Testis (tissue), 5 donors: Measurements from ENCODE around the gene P2RY12. TPM values are rescaled to one million over a fixed set of nuclear protein-coding genes. Genes with fewer than 3 reads are reported as not detected.

ENCODE experiments used
- DNase-seq: peaks from one replicate; pipeline ENCODE4 v3.0.0-alpha.2; 2019
- H3K27ac ChIP-seq, 2 donors: fragments of 200-600 bp; sonication (generic); one replicate each; pipeline ENCODE4 v1.5.1; 2019
- H3K27me3 ChIP-seq: fragments of 200-600 bp; sonication (generic); one replicate; pipeline ENCODE4 v1.5.1; 2019
- H3K36me3 ChIP-seq: fragments of 200-600 bp; sonication (generic); one replicate; pipeline ENCODE4 v1.5.1; 2017; ENCODE audit warnings: low read depth; ENCODE audit errors: missing control alignments
- H3K4me1 ChIP-seq: fragments of 200-600 bp; sonication (generic); one replicate; pipeline ENCODE4 v1.5.1; 2019
- H3K4me3 ChIP-seq, 2 donors: fragments of 200-600 bp; sonication (generic); one replicate each; pipeline ENCODE4 v1.5.1; 2017 to 2019
- H3K9me3 ChIP-seq: fragments of 200-600 bp; sonication (generic); one replicate; pipeline ENCODE4 v1.5.1; 2017
- CTCF ChIP-seq, 3 experiments: fragments of 450-650 bp in 2 of 3; fragments of 200-600 bp in 1 of 3; sonication (generic) in 1 of 3; IDR thresholded peaks; one replicate each; pipeline ENCODE4 v1.5.1; 2016 to 2019; ENCODE audit warnings: antibody characterized with exemption in 3 of 3, mild to moderate bottlenecking in 2 of 3, moderate library complexity in 1 of 3
- POLR2A ChIP-seq: fragments of 450-650 bp; IDR thresholded peaks from one replicate; pipeline ENCODE4 v1.6.1; 2017; ENCODE audit warnings: antibody characterized with exemption, mild to moderate bottlenecking, moderate library complexity
- WGBS, 2 donors: methylation state at CpG; one replicate each; pipeline ENCODE4 v1.1.5; 2018; 5-methylcytosine and 5-hydroxymethylcytosine counted together
- intact Hi-C: fragments of 100-400 bp; cut with DNase I; formaldehyde crosslinking; loops from one replicate; pipeline ENCODE4 v1.15.1; 2023; ENCODE audit warnings: low total_unique reads
- long read RNA-seq, 2 donors: transcript quantifications; one replicate each; lab custom pipeline, GENCODE V29; 2026
- polyA plus RNA-seq: library from polyadenylated mRNA; stranded (reverse); fragments of 350-450 nt; fragmentation: Illumina TruSeq; extraction: RNeasy Lipid Tissue Mini Kit (QIAGEN cat#74804); gene quantifications from one replicate; pipeline ENCODE4 v1.2.3, GENCODE V29; 2014; ENCODE audit warnings: low read depth, low replicate concordance; ENCODE audit not compliant: insufficient read depth
- total RNA-seq, 2 donors: library from RNA; depleted of rRNA; stranded (reverse); fragments of >200 nt; gene quantifications; one replicate each; pipeline ENCODE4 v1.2.3, GENCODE V29; 2016

The P2RY12 gene
- total RNA-seq (not detected), polyA plus RNA-seq (0.47 TPM)
- long read RNA-seq, donor 1, result 0 reads
- long read RNA-seq, donor 2, result 0 reads

GRCh38 chr3:151384741-151385174, at the start of gene P2RY12:
P2RY12 (minus strand) TSS chr3:151384753; CDS start chr3:151338845, 45,908 bp downstream.
- Histone ChIP-seq H3K4me1 (peaks cover 7% of the 10 kb centered on the region), H3K9me3 (no peaks in the 10 kb centered on the region), H3K27me3 (no peaks in the 10 kb centered on the region), H3K4me3 (peak within 1 kb of the TSS in 1 of 2 donors; percentile 1), H3K36me3 (no peaks in the 10 kb centered on the region), H3K27ac (no peak within 1 kb of the TSS)
- intact Hi-C loops, result no loop called here
- TF ChIP-seq CTCF (IDR thresholded peaks at IDR 0.05) (no peak), POLR2A (no peak)
- DNase-seq, result no peak
- WGBS, 2 donors, result 83 to 85% methylated on average over 4 of the region's 4 CpGs

GRCh38 chr3:151432616-151433372, 48.2 kb upstream of the P2RY12 start:
- no peak overlapping the region for H3K27ac ChIP-seq
- no peaks in the 10 kb centered on the region for H3K36me3 ChIP-seq
- 92 to 95% methylated on average over 7 of the region's 7 CpGs for WGBS, 2 donors
- no peak for DNase-seq
- no peaks in the 10 kb centered on the region for H3K4me1 ChIP-seq
- H3K4me3 ChIP-seq, result no peak overlapping the region
- H3K9me3 ChIP-seq, result no peaks in the 10 kb centered on the region
- H3K27me3 ChIP-seq, result no peaks in the 10 kb centered on the region
- no peak for TF ChIP-seq CTCF (IDR thresholded peaks at IDR 0.05)
- no peak for TF ChIP-seq POLR2A
- intact Hi-C loops, result no loop called here

- Histone ChIP-seq H3K9me3 (no peaks in the 10 kb centered on the region), H3K4me1 (no peaks in the 10 kb centered on the region), H3K4me3 (no peak overlapping the region), H3K27me3 (no peaks in the 10 kb centered on the region), H3K27ac (no peak overlapping the region), H3K36me3 (no peaks in the 10 kb centered on the region)
- DNase-seq, result no peak
- no peak for TF ChIP-seq CTCF (IDR thresholded peaks at IDR 0.05)
- TF ChIP-seq POLR2A, result no peak
- intact Hi-C loops, result no loop called here
- 85 to 95% methylated on average over 3 of the region's 3 CpGs for WGBS, 2 donors
Observed at GRCh38 chr3:151431940-151432339, 47.4 kb upstream of the P2RY12 start.

GRCh38 chr3:151430821-151431484, 46.4 kb upstream of the P2RY12 start:
- no peak overlapping the region for H3K27ac ChIP-seq
- H3K36me3 ChIP-seq, result no peaks in the 10 kb centered on the region
- DNase-seq, result no peak
- H3K9me3 ChIP-seq, result no peaks in the 10 kb centered on the region
- WGBS, 2 donors, result 95 to 97% methylated on average over 5 of the region's 5 CpGs
- no peaks in the 10 kb centered on the region for H3K4me1 ChIP-seq
- intact Hi-C loops, result no loop called here
- TF ChIP-seq CTCF (IDR thresholded peaks at IDR 0.05) (no peak), POLR2A (no peak)
- no peak overlapping the region for H3K4me3 ChIP-seq
- no peaks in the 10 kb centered on the region for H3K27me3 ChIP-seq
